SK-N-MC (cell line): Measurements from ENCODE around the gene MAPK12.

Experiments used
- EZH2 ChIP-seq: fragments of 200-600 bp; sonication (generic); IDR thresholded peaks from one replicate; pipeline ENCODE4 v1.6.1; 2017; ENCODE audit warnings: antibody characterized with exemption
- POLR2AphosphoS5 ChIP-seq: IDR thresholded peaks from 2 replicates; pipeline ENCODE4 v1.6.1; 2012; ENCODE audit warnings: mild to moderate bottlenecking, low read depth, low read length, borderline replicate concordance

GRCh38 chr22:50307890-50308596 lies 46.6 kb upstream of the MAPK12 start:
- no peak for TF ChIP-seq POLR2AphosphoS5
- TF ChIP-seq EZH2, result no peak
